SK-N-SH (cell line): ENCODE data around the gene ADCY1. TPM values are rescaled to one million over a fixed set of nuclear protein-coding genes. Genes with fewer than 3 reads are reported as not detected.

Experiments
- CTCF ChIA-PET: fragments of 300-600, 350-600 bp; formaldehyde crosslinking; extraction: SDS; loops from one replicate; lab custom pipeline; 2021; lab: Yijun Ruan, JAX
- POLR2A ChIA-PET: fragments of 350-600 bp; sonication (Branson Sonifier 250); formaldehyde crosslinking; extraction: SDS; loops from one replicate; lab custom pipeline; 2020; ENCODE audit warnings: antibody characterized with exemption, inconsistent platforms; lab: Yijun Ruan, JAX
- DNase-seq: peaks from one replicate; pipeline ENCODE4 v3.0.0; 2012
- H2AFZ ChIP-seq: fragments of 200-600 bp; sonication (generic); 2 replicates; pipeline ENCODE4 v1.8.1; 2016; ENCODE audit warnings: antibody characterized with exemption, mild to moderate bottlenecking, low read depth
- H3F3A ChIP-seq: fragments of 200-600 bp; sonication (generic); replicated peaks from 2 replicates; pipeline ENCODE3; 2016; ENCODE audit warnings: antibody characterized with exemption, mild to moderate bottlenecking; ENCODE audit not compliant: insufficient read depth
- H3K27ac ChIP-seq, 2 experiments: fragments of 200-500 bp in 1 of 2; fragments of 200-600 bp in 1 of 2; sonication (Bioruptor generic) in 1 of 2; sonication (generic), shearing (Covaris generic) in 1 of 2; 2 replicates each; pipeline versions ENCODE4 v1.5.1 to v1.6.1; 2014 to 2016; ENCODE audit warnings: low read depth in 2 of 2, inconsistent platforms in 1 of 2, low read length in 1 of 2, mild to moderate bottlenecking in 1 of 2, mixed read lengths in 1 of 2
- H3K27me3 ChIP-seq: fragments of 200-600 bp; sonication (generic), shearing (Covaris generic); 2 replicates; pipeline ENCODE4 v1.6.1; 2016; ENCODE audit warnings: mixed run types; ENCODE audit not compliant: insufficient read depth
- H3K36me3 ChIP-seq, 2 experiments: fragments of 200-500 bp in 1 of 2; fragments of 200-600 bp in 1 of 2; sonication (Bioruptor generic) in 1 of 2; sonication (generic) in 1 of 2; replicated peaks in 1 of 2; 2 replicates each; pipeline versions ENCODE3 to v1.5.1; 2014 to 2016; ENCODE audit warnings: low read length in 1 of 2, mild to moderate bottlenecking in 1 of 2; ENCODE audit not compliant: insufficient read depth in 2 of 2, control insufficient read depth in 1 of 2
- H3K4me1 ChIP-seq, 2 experiments: fragments of 200-500 bp in 1 of 2; fragments of 200-600 bp in 1 of 2; sonication (Bioruptor generic) in 1 of 2; sonication (generic), shearing (Covaris generic) in 1 of 2; 2 replicates each; pipeline versions ENCODE4 v1.5.1 to v1.6.1; 2014 to 2016; ENCODE audit warnings: low read depth in 1 of 2, low read length in 1 of 2, mixed run types in 1 of 2; ENCODE audit not compliant: insufficient read depth in 2 of 2, control insufficient read depth in 1 of 2
- H3K4me2 ChIP-seq: fragments of 200-600 bp; sonication (generic), shearing (Covaris generic); 2 replicates; pipeline ENCODE4 v1.6.1; 2017; ENCODE audit warnings: mixed run types
- H3K4me3 ChIP-seq, 2 experiments: fragments of 200-500 bp in 1 of 2; fragments of 200-600 bp in 1 of 2; sonication (Bioruptor generic) in 1 of 2; sonication (generic), shearing (Covaris generic) in 1 of 2; 2 replicates each; pipeline versions ENCODE4 v1.5.1 to v1.8.1; 2014 to 2016; ENCODE audit warnings: low read depth in 2 of 2, inconsistent platforms in 1 of 2, low read length in 1 of 2, mild to moderate bottlenecking in 1 of 2, mixed read lengths in 1 of 2, moderate library complexity in 1 of 2
- H3K79me2 ChIP-seq: fragments of 200-600 bp; sonication (generic); 2 replicates; pipeline ENCODE4 v1.8.1; 2017; ENCODE audit warnings: mild to moderate bottlenecking; ENCODE audit not compliant: insufficient read depth
- H3K9ac ChIP-seq: fragments of 200-600 bp; sonication (generic); 2 replicates; pipeline ENCODE4 v1.6.1; 2017; ENCODE audit warnings: mixed run types
- H3K9me2 ChIP-seq: fragments of 200-600 bp; sonication (generic); 2 replicates; pipeline ENCODE4 v1.6.1; 2017; ENCODE audit warnings: mixed run types
- H3K9me3 ChIP-seq: fragments of 200-600 bp; sonication (generic); 2 replicates; pipeline ENCODE4 v1.6.1; 2017; ENCODE audit warnings: mixed run types, mild to moderate bottlenecking, moderate library complexity
- H4K20me1 ChIP-seq: fragments of 200-600 bp; sonication (generic); 2 replicates; pipeline ENCODE4 v1.6.1; 2017; ENCODE audit warnings: mild to moderate bottlenecking, mixed run types; ENCODE audit not compliant: insufficient read depth
- CHD2 ChIP-seq: fragments of 150-350 bp; IDR thresholded peaks from 2 replicates; pipeline ENCODE4 v1.6.1; 2018; ENCODE audit warnings: low read length; ENCODE audit not compliant: partially characterized antibody
- CTCF ChIP-seq: fragments of 200-600 bp; sonication (generic); IDR thresholded peaks from 2 replicates; pipeline ENCODE4 v1.6.1; 2017; ENCODE audit warnings: antibody characterized with exemption, mild to moderate bottlenecking, moderate library complexity
- FOXM1 ChIP-seq: IDR thresholded peaks from 2 replicates; pipeline ENCODE4 v1.4.0; 2012; ENCODE audit warnings: low read depth, mild to moderate bottlenecking
- GATA2 ChIP-seq: sonication (generic); formaldehyde crosslinking; IDR thresholded peaks from 2 replicates; pipeline ENCODE4 v1.5.0; 2020; ENCODE audit warnings: mild to moderate bottlenecking, missing genetic modification reagents
- JUND ChIP-seq: IDR thresholded peaks from 2 replicates; pipeline ENCODE4 v1.4.0; 2012
- MAX ChIP-seq: IDR thresholded peaks from 2 replicates; pipeline ENCODE4 v1.4.0; 2012; ENCODE audit warnings: low read depth
- RAD21 ChIP-seq: IDR thresholded peaks from 2 replicates; pipeline ENCODE4 v1.6.1; 2012; ENCODE audit warnings: mild to moderate bottlenecking, low read length
- REST ChIP-seq: IDR thresholded peaks from 2 replicates; pipeline ENCODE4 v1.6.1; 2012; ENCODE audit warnings: mild to moderate bottlenecking, low read depth, low read length, moderate library complexity
- RFX5 ChIP-seq: IDR thresholded peaks from 2 replicates; pipeline ENCODE4 v1.6.1; 2012; ENCODE audit warnings: mild to moderate bottlenecking, improper control_type of control experiment, low read length
- YY1 ChIP-seq: IDR thresholded peaks from 2 replicates; pipeline ENCODE4 v1.4.0; 2012; ENCODE audit warnings: low read depth, mild to moderate bottlenecking
- WGBS: methylation state at CpG from one replicate; pipeline ENCODE4 v1.1.6; 2017; ENCODE audit warnings: low lambda C conversion rate; 5-methylcytosine and 5-hydroxymethylcytosine counted together
- polyA plus RNA-seq, 3 experiments: library from polyadenylated mRNA; depleted of rRNA; stranded (reverse); fragments of >200 nt; gene quantifications; 2 replicates each; pipeline ENCODE4 v1.2.3, GENCODE V29; 2012

Gene ADCY1
- polyA plus RNA-seq, 1 of the 3 experiments (the other 2 are of a cell fraction), result 0.16 TPM

GRCh38 chr7:45720989-45721388, 146.8 kb downstream of the ADCY1 start:
- CTCF ChIA-PET, result interaction anchor here (1.0 to 1.6 kb wide), 2 partner anchors 8 to 58 kb away, joined by 3 to 4 read pairs; no protein-coding TSS in a partner anchor

More at GRCh38 chr7:45720989-45721388, 146.8 kb downstream of the ADCY1 start:
- Histone ChIP-seq H3K27me3 (peaks cover 1% of the 10 kb centered on the region; the same call in 1 of the 2 replicates), H2AFZ (no peak overlapping the region), H3K4me2 (no peak overlapping the region), H3K9ac (no peak overlapping the region), H3K4me1 (no peaks in the 10 kb centered on the region; a peak in 1 of 4 replicates), H3F3A (peaks cover 4% of the 10 kb centered on the region), H3K36me3 (peaks cover 23 to 26% of the 10 kb centered on the region in 2 experiments), H3K4me3 (no peak overlapping the region), H3K9me3 (no peaks in the 10 kb centered on the region), H3K79me2 (no peaks in the 10 kb centered on the region), H3K27ac (no peak overlapping the region), H4K20me1 (no peaks in the 10 kb centered on the region), H3K9me2 (no peaks in the 10 kb centered on the region)
- POLR2A ChIA-PET, result no interaction called here
- no peak for TF ChIP-seq RAD21
- no peak for TF ChIP-seq GATA2
- TF ChIP-seq CHD2, result no peak
- TF ChIP-seq CTCF, result no peak
- no peak for TF ChIP-seq MAX
- no peak for TF ChIP-seq YY1
- no peak for TF ChIP-seq JUND
- no peak for TF ChIP-seq REST
- no peak for TF ChIP-seq FOXM1
- TF ChIP-seq RFX5, result no peak
- 92% methylated on average over 3 of the region's 3 CpGs for WGBS
- no peak for DNase-seq
